IPS-11a (cell line): ENCODE measurements around the gene TBCC.

Experiments
- H3K4me3 ChIP-seq: one replicate; pipeline ENCODE4 v1.5.1; 2013; ENCODE audit warnings: low read depth, low read length, control low read depth

Gene TBCC

DNA sequence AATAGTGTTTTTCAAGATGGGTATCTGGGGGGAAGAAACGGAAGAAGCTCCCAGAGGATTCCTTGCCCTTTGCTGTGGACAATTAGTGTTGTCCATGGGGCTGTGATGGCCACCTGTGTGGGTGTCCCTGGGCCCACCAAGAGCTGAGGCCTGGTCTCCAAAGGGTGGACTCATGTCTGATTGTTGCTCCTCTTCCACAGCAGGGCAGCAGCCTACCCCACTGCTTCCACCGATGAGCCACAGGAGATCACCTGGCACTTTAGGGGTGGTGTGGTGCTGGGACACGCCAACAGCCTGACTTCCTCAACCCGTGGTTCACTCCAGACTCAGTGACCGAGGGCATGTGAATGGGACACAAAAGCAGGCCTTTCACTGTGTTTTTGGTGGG, 48.6 kb downstream of the TBCC start:
- no peak overlapping the region for H3K4me3 ChIP-seq

DNA sequence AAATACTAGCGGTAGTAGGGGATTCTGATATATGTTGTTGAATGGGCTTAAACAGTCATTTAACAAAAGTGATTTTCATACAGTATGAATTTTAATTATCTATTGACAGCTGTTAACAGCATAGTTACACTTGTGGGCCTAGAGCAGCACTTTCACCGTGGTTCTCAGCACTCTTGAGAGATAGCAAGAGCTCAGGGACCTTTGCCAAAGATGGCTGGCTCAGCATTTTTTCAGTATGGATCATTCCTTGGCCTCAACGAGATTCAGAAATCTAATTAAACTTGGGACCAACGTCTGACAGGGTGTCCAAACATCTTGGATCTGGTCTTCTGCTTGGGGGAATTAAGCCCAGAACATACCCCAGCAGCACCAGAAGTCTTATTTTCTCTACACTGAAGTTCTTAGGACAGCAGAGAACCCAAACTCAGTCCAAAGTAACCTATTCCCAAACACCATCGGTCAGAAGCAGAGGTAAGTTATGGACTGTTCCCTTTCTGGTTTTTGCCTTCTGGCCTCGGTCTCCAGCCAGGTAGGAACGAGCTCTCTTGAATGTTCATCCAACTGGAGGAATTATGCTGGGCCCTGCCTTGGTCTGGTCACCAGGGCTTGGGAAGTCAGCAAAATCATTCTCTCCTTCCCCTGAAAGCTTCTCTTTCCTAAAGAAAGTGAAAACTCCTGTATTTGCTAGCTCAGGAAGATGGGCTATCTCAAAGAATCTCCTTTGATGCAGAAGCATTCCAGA, 49.2 kb downstream of the TBCC start:
- no peak overlapping the region for H3K4me3 ChIP-seq

- H3K4me3 ChIP-seq: no peak overlapping the region
Observed at GRCh38 chr6:42694586-42694985, 51.3 kb downstream of the TBCC start.
